Erythroblast (primary cell): Measurements from ENCODE around the gene FBXW4.

ENCODE experiments used
- GATA1 ChIP-seq: IDR thresholded peaks from 2 replicates; pipeline ENCODE4 v1.6.1; 2011; ENCODE audit warnings: low read depth, mild to moderate bottlenecking, control low read depth, low read length, moderate library complexity
- POLR2A ChIP-seq: IDR thresholded peaks from 2 replicates; pipeline ENCODE4 v1.6.1; 2011; ENCODE audit warnings: mild to moderate bottlenecking, low read length

- TF ChIP-seq POLR2A = no peak
- no peak for TF ChIP-seq GATA1
Measured at GRCh38 chr10:101675115-101675514, 19.9 kb downstream of the FBXW4 start.
